Measurements from ENCODE around the gene IQCH.
"Not testable (repeated sequence)": the region's sequence is repeated elsewhere in the genome, so short reads cannot be mapped to it uniquely, and the experiment has no call there.

IQCH gene

GRCh38 chr15:67253101-67253500 lies 1.5 kb upstream of the IQCH start:
- peak overlapping the region; percentile 98 for H3K4me3 Mint-ChIP-seq
- DNase-seq (ENCODE audit: low spot score in 2 of 2), result no peak
- H3K27ac Mint-ChIP-seq (ENCODE audit: low read depth), result peak overlapping the region; percentile 96
- H3K9me3 Mint-ChIP-seq, result no peaks in the 10 kb centered on the region
- H3K27me3 Mint-ChIP-seq, result no peaks in the 10 kb centered on the region
- peaks cover 51% of the 10 kb centered on the region for H3K4me1 Mint-ChIP-seq
- peaks cover 13% of the 10 kb centered on the region for H3K36me3 Mint-ChIP-seq (ENCODE audit: insufficient read depth)
- no peak for ATAC-seq (replicated peaks; ENCODE audit: extremely low read depth, poor library complexity, severe bottlenecking)

GRCh38 chr15:67253549-67254237 lies 893 bp upstream of the IQCH start:
- H3K27me3 Mint-ChIP-seq, result no peaks in the 10 kb centered on the region
- H3K4me1 Mint-ChIP-seq, result peaks cover 48% of the 10 kb centered on the region
- peak overlapping the region; percentile 96 for H3K27ac Mint-ChIP-seq (ENCODE audit: low read depth)
- DNase-seq (ENCODE audit: low spot score in 2 of 2), result no peak
- H3K4me3 Mint-ChIP-seq, result peak overlapping the region; percentile 98
- peak; percentile 1 for ATAC-seq (replicated peaks; ENCODE audit: extremely low read depth, poor library complexity, severe bottlenecking)
- H3K36me3 Mint-ChIP-seq (ENCODE audit: insufficient read depth), result peaks cover 13% of the 10 kb centered on the region
- H3K9me3 Mint-ChIP-seq, result no peaks in the 10 kb centered on the region

- no peaks in the 10 kb centered on the region for H3K27me3 Mint-ChIP-seq
- peaks cover 13% of the 10 kb centered on the region for H3K36me3 Mint-ChIP-seq (ENCODE audit: insufficient read depth)
- H3K27ac Mint-ChIP-seq (ENCODE audit: low read depth), result no peak overlapping the region
- ATAC-seq (replicated peaks; ENCODE audit: extremely low read depth, poor library complexity, severe bottlenecking) (no peak), DNase-seq (ENCODE audit: low spot score in 2 of 2) (no peak)
- peaks cover 35% of the 10 kb centered on the region for H3K4me1 Mint-ChIP-seq
- H3K4me3 Mint-ChIP-seq, result peak overlapping the region; percentile 98
- H3K9me3 Mint-ChIP-seq, result no peaks in the 10 kb centered on the region
Measured at GRCh38 chr15:67256051-67256450, 1.5 kb downstream of the IQCH start.

GRCh38 chr15:67258412-67258811 lies 3.8 kb downstream of the IQCH start:
- Mint-ChIP-seq H3K4me1 (peaks cover 21% of the 10 kb centered on the region), H3K36me3 (ENCODE audit: insufficient read depth) (peaks cover 13% of the 10 kb centered on the region)
- not testable (repeated sequence) for H3K27me3 Mint-ChIP-seq; H3K27ac Mint-ChIP-seq (ENCODE audit: low read depth); H3K9me3 Mint-ChIP-seq; ATAC-seq (replicated peaks; ENCODE audit: extremely low read depth, poor library complexity, severe bottlenecking); DNase-seq (ENCODE audit: low spot score in 2 of 2); H3K4me3 Mint-ChIP-seq

DNA sequence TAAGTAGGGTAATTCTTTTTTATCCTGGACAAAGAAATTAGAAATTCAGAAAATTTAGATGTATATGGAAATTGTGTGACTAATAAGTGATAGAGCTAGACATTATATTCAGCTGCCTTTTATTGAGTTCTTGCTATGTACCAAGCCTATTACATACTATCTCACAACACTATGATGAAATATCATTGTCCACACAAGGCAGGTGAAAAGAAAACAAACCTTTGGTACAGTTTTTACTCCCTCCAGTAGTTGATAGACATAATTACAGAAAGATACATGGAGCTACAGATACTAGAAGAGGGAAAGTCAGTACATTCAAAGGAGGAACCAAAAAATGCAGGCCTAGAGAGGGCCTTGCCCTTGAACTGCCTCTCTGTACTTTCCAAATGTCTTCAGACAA lies 4.8 kb downstream of the IQCH start:
- ATAC-seq (replicated peaks; ENCODE audit: extremely low read depth, poor library complexity, severe bottlenecking), result no peak
- Mint-ChIP-seq H3K4me3 (no peak overlapping the region), H3K27me3 (no peaks in the 10 kb centered on the region), H3K27ac (ENCODE audit: low read depth) (no peak overlapping the region), H3K4me1 (peaks cover 11% of the 10 kb centered on the region), H3K9me3 (no peaks in the 10 kb centered on the region), H3K36me3 (ENCODE audit: insufficient read depth) (peaks cover 9% of the 10 kb centered on the region)
- DNase-seq (ENCODE audit: low spot score in 2 of 2), result no peak

GRCh38 chr15:67259806-67260205 lies 5.2 kb downstream of the IQCH start:
- no peak for ATAC-seq (replicated peaks; ENCODE audit: extremely low read depth, poor library complexity, severe bottlenecking)
- no peak overlapping the region for H3K27ac Mint-ChIP-seq (ENCODE audit: low read depth)

DNA sequence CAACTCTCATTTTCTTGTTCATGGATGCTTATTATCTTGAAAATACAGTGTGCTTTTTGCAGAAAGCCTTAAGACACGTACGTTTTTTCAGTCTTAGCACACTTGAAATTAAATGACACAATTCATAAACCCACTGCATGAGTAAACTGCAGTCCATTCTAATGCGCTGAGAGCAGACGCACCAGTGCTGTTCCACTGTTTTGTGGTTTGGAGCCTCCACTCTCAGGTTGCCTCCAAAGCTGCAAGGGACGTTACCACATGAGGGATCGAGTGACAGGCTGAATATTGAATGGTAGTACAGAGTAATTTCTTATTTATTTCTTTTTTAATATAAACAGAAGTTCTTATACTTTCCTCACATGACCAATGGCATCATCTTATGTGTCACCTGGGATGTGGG lies 12.3 kb downstream of the IQCH start:
- Mint-ChIP-seq H3K4me3 (no peak overlapping the region), H3K27me3 (no peaks in the 10 kb centered on the region)

More at GRCh38 chr15:67259806-67260205, 5.2 kb downstream of the IQCH start:
- Mint-ChIP-seq H3K36me3 (ENCODE audit: insufficient read depth) (peaks cover 5% of the 10 kb centered on the region), H3K27me3 (no peaks in the 10 kb centered on the region), H3K4me3 (no peak overlapping the region), H3K4me1 (peaks cover 9% of the 10 kb centered on the region), H3K9me3 (no peaks in the 10 kb centered on the region)
- no peak for DNase-seq (ENCODE audit: low spot score in 2 of 2)

GRCh38 chr15:67267440-67267839 lies 12.9 kb downstream of the IQCH start:
- no peaks in the 10 kb centered on the region for H3K27me3 Mint-ChIP-seq
- no peak overlapping the region for H3K27ac Mint-ChIP-seq (ENCODE audit: low read depth)
- ATAC-seq (replicated peaks; ENCODE audit: extremely low read depth, poor library complexity, severe bottlenecking), result no peak
- no peak for DNase-seq (ENCODE audit: low spot score in 2 of 2)
- no peaks in the 10 kb centered on the region for H3K4me1 Mint-ChIP-seq
- no peak overlapping the region for H3K4me3 Mint-ChIP-seq
- no peaks in the 10 kb centered on the region for H3K36me3 Mint-ChIP-seq (ENCODE audit: insufficient read depth)
- H3K9me3 Mint-ChIP-seq, result no peaks in the 10 kb centered on the region

More for the DNA sequence above, 12.3 kb downstream of the IQCH start:
- no peak overlapping the region for H3K27ac Mint-ChIP-seq (ENCODE audit: low read depth)
- DNase-seq (ENCODE audit: low spot score in 2 of 2) (no peak), ATAC-seq (replicated peaks; ENCODE audit: extremely low read depth, poor library complexity, severe bottlenecking) (no peak)
- no peaks in the 10 kb centered on the region for H3K9me3 Mint-ChIP-seq
- no peaks in the 10 kb centered on the region for H3K36me3 Mint-ChIP-seq (ENCODE audit: insufficient read depth)
- no peaks in the 10 kb centered on the region for H3K4me1 Mint-ChIP-seq

DNA sequence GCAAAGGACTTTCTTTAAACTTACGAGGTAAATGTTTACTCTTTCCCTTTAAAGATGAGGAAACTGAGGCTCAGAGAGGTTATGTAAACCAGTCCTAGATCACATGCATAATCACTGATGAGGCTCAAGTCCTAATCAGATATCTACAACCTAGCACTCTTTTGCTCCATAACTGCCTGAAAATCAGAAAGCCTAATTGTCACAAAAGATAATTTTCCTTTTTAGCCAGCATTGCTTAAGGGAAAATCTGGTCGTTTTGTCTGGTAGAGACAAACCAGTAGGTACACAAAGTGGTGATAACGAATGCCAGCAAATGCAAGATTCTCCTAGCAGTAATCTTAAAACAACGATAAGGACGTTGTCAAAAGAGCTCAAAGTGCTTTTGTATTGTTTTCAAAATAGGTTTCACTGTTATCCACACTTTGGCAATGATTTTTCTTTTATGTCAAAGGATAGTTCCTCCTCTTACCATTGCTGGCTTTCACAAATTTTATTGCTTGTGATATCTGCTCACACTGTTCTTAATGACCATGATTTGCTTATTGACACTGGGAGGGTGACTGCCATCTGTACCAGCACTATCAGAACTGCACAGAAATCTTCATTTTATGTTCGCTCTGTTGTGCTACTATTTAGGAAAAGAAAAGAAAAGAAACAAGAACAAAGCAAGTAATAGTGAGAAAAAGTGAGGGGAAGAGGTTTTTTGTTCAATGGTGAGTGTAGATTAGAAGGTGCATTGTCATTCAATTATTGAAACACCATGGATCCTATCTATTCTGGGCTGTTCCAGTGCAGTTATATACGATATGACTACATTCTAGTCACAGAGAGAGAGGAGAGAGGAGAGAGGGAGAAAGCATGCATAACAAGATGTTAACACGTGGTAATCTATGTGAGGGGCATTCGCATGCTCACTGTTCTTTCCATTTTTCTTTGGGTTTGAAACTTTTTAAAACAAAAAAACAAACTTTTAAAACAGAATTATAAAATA lies 13.7 kb downstream of the IQCH start:
- Mint-ChIP-seq H3K9me3 (no peaks in the 10 kb centered on the region), H3K36me3 (ENCODE audit: insufficient read depth) (no peaks in the 10 kb centered on the region), H3K4me3 (no peak overlapping the region), H3K27ac (ENCODE audit: low read depth) (no peak overlapping the region), H3K4me1 (no peaks in the 10 kb centered on the region), H3K27me3 (no peaks in the 10 kb centered on the region)
- no peak for ATAC-seq (replicated peaks; ENCODE audit: extremely low read depth, poor library complexity, severe bottlenecking)
- DNase-seq (ENCODE audit: low spot score in 2 of 2), result no peak

DNA sequence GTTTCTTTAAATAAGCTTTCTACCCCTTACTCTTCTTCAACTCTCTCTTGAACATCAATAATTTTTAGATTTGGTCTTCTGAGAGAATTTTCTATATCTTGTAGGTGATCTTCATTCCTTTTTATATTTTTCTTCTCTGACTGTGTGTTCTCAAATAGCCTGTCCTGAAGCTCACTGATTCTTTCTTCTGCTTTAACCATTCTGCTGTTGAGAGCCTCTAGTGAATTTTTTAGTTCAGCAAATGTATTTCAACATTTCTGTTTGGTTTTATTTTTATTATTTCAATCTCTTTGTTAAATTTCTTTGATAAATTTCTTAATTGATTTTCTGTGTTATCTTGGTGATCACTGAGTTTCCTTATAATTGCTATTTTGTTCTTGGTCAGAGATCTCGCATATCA lies 19.6 kb downstream of the IQCH start:
- no peak for ATAC-seq (replicated peaks; ENCODE audit: extremely low read depth, poor library complexity, severe bottlenecking)

DNA sequence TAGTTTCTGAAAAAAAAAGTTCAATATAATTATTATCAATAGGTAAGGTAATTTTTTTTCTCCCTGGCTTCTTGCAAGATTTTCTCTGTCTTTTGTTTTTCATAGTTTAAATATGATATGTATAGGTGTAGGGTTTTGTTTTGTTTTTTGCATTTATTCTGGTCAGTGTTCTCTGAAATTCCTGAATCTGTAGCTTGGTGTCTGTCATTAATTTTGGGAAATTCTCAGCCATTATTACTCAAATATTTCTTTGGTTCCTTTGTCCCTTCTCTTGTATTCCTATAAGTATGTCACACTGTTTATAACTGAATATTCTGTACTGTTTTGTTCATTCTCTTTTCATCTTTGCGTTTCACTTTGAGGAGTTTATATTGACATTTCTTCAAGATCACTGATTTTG lies 22.1 kb downstream of the IQCH start:
- Mint-ChIP-seq H3K4me3 (no peak overlapping the region), H3K27ac (ENCODE audit: low read depth) (no peak overlapping the region), H3K4me1 (no peaks in the 10 kb centered on the region), H3K27me3 (no peaks in the 10 kb centered on the region), H3K9me3 (peaks cover 11% of the 10 kb centered on the region), H3K36me3 (ENCODE audit: insufficient read depth) (no peaks in the 10 kb centered on the region)
- ATAC-seq (replicated peaks; ENCODE audit: extremely low read depth, poor library complexity, severe bottlenecking), result no peak
- no peak for DNase-seq (ENCODE audit: low spot score in 2 of 2)

More for the DNA sequence above, 19.6 kb downstream of the IQCH start:
- H3K4me1 Mint-ChIP-seq, result no peaks in the 10 kb centered on the region
- no peaks in the 10 kb centered on the region for H3K27me3 Mint-ChIP-seq
- no peaks in the 10 kb centered on the region for H3K36me3 Mint-ChIP-seq (ENCODE audit: insufficient read depth)
- H3K27ac Mint-ChIP-seq (ENCODE audit: low read depth), result no peak overlapping the region
- peaks cover 11% of the 10 kb centered on the region for H3K9me3 Mint-ChIP-seq
- no peak overlapping the region for H3K4me3 Mint-ChIP-seq
- DNase-seq (ENCODE audit: low spot score in 2 of 2), result no peak

DNA sequence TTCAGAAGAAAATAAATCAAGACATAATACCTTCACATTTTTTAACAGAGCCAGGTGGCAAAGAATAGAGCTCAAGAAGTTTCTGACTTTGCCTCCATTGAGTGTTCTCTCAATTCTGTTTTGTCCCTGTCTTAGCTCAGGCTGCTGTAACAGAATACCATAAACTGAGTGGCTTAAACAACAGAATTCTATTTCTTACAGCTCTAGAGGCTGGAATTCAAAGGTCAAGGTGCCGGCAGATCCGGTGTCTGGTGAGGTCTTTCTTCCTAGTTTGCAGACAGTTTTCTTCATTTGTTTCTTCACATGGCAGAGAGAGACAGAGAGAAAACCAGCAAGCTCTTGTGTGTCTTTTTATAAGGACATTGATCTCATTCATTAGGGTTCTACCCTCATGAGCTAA lies 25.6 kb downstream of the IQCH start:
- no peaks in the 10 kb centered on the region for H3K36me3 Mint-ChIP-seq (ENCODE audit: insufficient read depth)
- DNase-seq (ENCODE audit: low spot score in 2 of 2) (no peak), ATAC-seq (replicated peaks; ENCODE audit: extremely low read depth, poor library complexity, severe bottlenecking) (no peak)
- no peaks in the 10 kb centered on the region for H3K9me3 Mint-ChIP-seq
- H3K4me1 Mint-ChIP-seq, result no peaks in the 10 kb centered on the region
- no peak overlapping the region for H3K27ac Mint-ChIP-seq (ENCODE audit: low read depth)
- H3K27me3 Mint-ChIP-seq, result no peaks in the 10 kb centered on the region
- no peak overlapping the region for H3K4me3 Mint-ChIP-seq

DNA sequence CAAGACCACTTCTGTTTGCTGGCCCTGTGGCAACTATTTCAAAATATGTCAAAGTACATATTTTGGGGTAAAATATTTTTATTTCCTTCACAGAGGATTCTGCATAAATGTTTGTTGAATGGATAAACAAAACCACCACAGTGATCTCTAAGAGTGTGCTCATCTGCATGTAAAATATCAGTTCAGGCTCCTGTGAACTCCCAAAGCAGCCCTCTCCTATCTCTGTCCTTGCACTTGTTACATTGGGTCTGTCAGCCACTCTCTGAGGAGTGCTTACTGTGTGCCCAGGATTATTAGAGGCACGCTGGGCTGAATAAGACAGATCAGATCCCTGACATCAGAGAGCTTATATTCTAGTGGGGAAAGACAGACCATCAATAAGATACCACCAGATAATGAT lies 27.1 kb downstream of the IQCH start:
- Mint-ChIP-seq H3K27ac (ENCODE audit: low read depth) (no peak overlapping the region), H3K9me3 (no peaks in the 10 kb centered on the region), H3K4me3 (no peak overlapping the region), H3K27me3 (no peaks in the 10 kb centered on the region), H3K4me1 (no peaks in the 10 kb centered on the region), H3K36me3 (ENCODE audit: insufficient read depth) (no peaks in the 10 kb centered on the region)
- ATAC-seq (replicated peaks; ENCODE audit: extremely low read depth, poor library complexity, severe bottlenecking), result no peak
- DNase-seq (ENCODE audit: low spot score in 2 of 2), result no peak

Data from central memory CD8-positive, alpha-beta T cell (primary cell).